NOMO-1 treated with dmso at 0.1 percent for 144 hours (cell line): ENCODE results near the gene MPRIP.
"Not testable (repeated sequence)": the region's sequence is repeated elsewhere in the genome, so short reads cannot be mapped to it uniquely, and the experiment has no call there.

ENCODE experiments used
- DNase-seq: peaks from one replicate; lab custom pipeline; 2025; ENCODE audit not compliant: unreplicated experiment; lab: John Stamatoyannopoulos, UW

MPRIP gene

GRCh38 chr17:17180741-17181525 is 138.7 kb downstream of the MPRIP start:
- DNase-seq, result no peak

GRCh38 chr17:17181666-17182597 is 139.7 kb downstream of the MPRIP start:
- DNase-seq, result no peak

GRCh38 chr17:17182598-17183136 is 140.4 kb downstream of the MPRIP start:
- DNase-seq, result no peak

- no peak for DNase-seq
Observed at GRCh38 chr17:17183744-17184143, 141.5 kb downstream of the MPRIP start.

GRCh38 chr17:17184985-17185757 is 142.9 kb downstream of the MPRIP start:
- not testable (repeated sequence) for DNase-seq

- no peak for DNase-seq
Observed at GRCh38 chr17:17186051-17186450, 143.8 kb downstream of the MPRIP start.

GRCh38 chr17:17186551-17187505 is 144.6 kb downstream of the MPRIP start:
- DNase-seq, result no peak

GRCh38 chr17:17188586-17188985 is 146.3 kb downstream of the MPRIP start:
- no peak for DNase-seq

- DNase-seq, result no peak
Observed at GRCh38 chr17:17189559-17189958, 147.3 kb downstream of the MPRIP start.

GRCh38 chr17:17190188-17190587 is 147.9 kb downstream of the MPRIP start:
- DNase-seq, result no peak

- no peak for DNase-seq
Observed at GRCh38 chr17:17191346-17191792, 149.1 kb downstream of the MPRIP start.

GRCh38 chr17:17191961-17192381 is 149.7 kb downstream of the MPRIP start:
- DNase-seq, result no peak

GRCh38 chr17:17195466-17195865 is 153.2 kb downstream of the MPRIP start:
- not testable (repeated sequence) for DNase-seq

GRCh38 chr17:17196776-17197175 is 154.5 kb downstream of the MPRIP start:
- DNase-seq, result no peak

GRCh38 chr17:17198281-17198680 is 156.0 kb downstream of the MPRIP start:
- no peak for DNase-seq

GRCh38 chr17:17200311-17200710 is 158.1 kb downstream of the MPRIP start:
- DNase-seq, result no peak

- DNase-seq, result no peak
Observed at GRCh38 chr17:17200831-17201230, 158.6 kb downstream of the MPRIP start.

GRCh38 chr17:17201271-17201670 is 159.0 kb downstream of the MPRIP start:
- no peak for DNase-seq

GRCh38 chr17:17201907-17202306 is 159.7 kb downstream of the MPRIP start:
- DNase-seq, result no peak
